Ovary (tissue), 3 donors: ENCODE measurements around the gene PTPDC1.

Experiments used
- EP300 ChIP-seq: sonication (generic); formaldehyde crosslinking; IDR thresholded peaks from one replicate; pipeline ENCODE4 v1.6.1; 2017; ENCODE audit warnings: antibody characterized with exemption
- POLR2A ChIP-seq: fragments of 450-650 bp; IDR thresholded peaks from one replicate; pipeline ENCODE4 v1.6.1; 2017; ENCODE audit warnings: antibody characterized with exemption, mild to moderate bottlenecking, moderate library complexity
- TF ChIP-seq, protein P1 (sequence below), 3 donors: fragments of 450-650 bp in 2 of 3; fragments of 200-600 bp in 1 of 3; IDR thresholded peaks; one replicate each; pipeline versions ENCODE4 v1.5.1 to v1.8.0; 2016 to 2022; ENCODE audit warnings: antibody characterized with exemption in 3 of 3, mild to moderate bottlenecking in 1 of 3
- donor health status: DM: no; HTN: no; CAD: no.

DNA sequence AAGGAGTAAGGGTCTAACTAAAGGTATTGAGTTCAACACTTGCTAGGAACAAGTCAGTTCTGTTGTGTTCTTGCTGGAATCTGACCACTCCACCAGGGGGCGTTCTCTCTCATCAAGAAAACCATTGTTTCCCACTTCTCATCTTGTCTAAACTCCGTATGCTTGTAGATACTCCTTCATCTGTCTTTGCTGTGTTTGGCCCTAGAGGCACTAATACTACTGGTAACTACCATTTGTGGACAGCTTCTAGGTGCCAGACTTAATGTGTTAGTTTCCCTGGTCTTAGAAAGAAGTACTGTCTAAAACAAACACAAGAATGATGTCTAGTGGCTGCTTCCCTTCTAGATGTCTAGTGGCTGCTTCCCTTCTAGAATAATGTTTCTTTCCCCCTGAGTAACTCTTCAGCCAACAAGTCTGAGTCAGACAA lies 18.7 kb upstream of the PTPDC1 start:
- TF ChIP-seq, protein P1, sequence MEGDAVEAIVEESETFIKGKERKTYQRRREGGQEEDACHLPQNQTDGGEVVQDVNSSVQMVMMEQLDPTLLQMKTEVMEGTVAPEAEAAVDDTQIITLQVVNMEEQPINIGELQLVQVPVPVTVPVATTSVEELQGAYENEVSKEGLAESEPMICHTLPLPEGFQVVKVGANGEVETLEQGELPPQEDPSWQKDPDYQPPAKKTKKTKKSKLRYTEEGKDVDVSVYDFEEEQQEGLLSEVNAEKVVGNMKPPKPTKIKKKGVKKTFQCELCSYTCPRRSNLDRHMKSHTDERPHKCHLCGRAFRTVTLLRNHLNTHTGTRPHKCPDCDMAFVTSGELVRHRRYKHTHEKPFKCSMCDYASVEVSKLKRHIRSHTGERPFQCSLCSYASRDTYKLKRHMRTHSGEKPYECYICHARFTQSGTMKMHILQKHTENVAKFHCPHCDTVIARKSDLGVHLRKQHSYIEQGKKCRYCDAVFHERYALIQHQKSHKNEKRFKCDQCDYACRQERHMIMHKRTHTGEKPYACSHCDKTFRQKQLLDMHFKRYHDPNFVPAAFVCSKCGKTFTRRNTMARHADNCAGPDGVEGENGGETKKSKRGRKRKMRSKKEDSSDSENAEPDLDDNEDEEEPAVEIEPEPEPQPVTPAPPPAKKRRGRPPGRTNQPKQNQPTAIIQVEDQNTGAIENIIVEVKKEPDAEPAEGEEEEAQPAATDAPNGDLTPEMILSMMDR (IDR thresholded peaks at IDR 0.05) = peak; percentile 66 to 72 (median 71)
- TF ChIP-seq POLR2A (no peak), EP300 (no peak)
